ENCODE results near the gene SART3.

DNA sequence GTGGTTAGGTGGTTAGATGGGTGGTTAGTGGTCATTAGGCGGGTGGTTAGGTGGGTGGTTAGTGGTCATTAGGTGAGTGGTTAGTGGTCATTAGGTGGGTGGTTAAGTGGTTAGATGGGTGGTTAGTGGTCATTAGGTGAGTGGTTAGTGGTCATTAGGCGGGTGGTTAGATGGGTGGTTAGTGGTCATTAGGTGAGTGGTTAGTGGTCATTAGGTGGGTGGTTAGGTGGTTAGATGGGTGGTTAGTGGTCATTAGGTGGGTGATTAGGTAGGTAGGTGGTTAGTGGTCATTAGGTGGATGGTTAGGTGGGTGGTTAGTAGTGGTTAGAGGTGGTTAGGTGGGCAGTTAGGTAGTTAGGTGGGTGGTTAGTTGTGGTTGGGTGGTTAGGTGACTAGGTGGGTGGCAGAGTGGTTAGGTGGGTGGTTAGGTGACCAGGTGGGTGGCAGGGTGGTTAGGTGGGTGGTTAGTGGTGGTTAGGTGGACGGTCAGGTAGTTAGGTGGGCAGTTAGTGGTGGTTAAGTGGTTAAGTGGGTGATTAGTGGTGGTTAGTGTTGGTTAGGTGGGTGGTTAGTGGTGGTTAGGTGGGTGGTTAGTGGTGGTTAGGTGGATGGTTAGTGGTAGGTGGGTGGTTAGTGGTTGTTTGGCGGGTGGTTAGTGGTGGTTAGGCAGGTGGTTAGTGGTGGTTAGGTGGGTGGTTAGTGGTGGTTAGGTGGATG, 44.9 kb upstream of the SART3 start:
- TF ChIP-seq, protein P1, sequence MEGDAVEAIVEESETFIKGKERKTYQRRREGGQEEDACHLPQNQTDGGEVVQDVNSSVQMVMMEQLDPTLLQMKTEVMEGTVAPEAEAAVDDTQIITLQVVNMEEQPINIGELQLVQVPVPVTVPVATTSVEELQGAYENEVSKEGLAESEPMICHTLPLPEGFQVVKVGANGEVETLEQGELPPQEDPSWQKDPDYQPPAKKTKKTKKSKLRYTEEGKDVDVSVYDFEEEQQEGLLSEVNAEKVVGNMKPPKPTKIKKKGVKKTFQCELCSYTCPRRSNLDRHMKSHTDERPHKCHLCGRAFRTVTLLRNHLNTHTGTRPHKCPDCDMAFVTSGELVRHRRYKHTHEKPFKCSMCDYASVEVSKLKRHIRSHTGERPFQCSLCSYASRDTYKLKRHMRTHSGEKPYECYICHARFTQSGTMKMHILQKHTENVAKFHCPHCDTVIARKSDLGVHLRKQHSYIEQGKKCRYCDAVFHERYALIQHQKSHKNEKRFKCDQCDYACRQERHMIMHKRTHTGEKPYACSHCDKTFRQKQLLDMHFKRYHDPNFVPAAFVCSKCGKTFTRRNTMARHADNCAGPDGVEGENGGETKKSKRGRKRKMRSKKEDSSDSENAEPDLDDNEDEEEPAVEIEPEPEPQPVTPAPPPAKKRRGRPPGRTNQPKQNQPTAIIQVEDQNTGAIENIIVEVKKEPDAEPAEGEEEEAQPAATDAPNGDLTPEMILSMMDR (IDR thresholded peaks at IDR 0.05): peak in 1 of 3 donors; percentile 100
- TF ChIP-seq POLR2A (IDR thresholded peaks at IDR 0.05): no peak
